Epithelial cell of esophagus (primary cell): ENCODE data around the gene DLG3.

Experiments used
- DNase-seq: peaks from one replicate; pipeline ENCODE4 v3.0.0; 2010; ENCODE audit warnings: low read depth
- H3K4me3 ChIP-seq: 2 replicates; pipeline ENCODE4 v1.5.1; 2011; ENCODE audit warnings: mild to moderate bottlenecking, low read length, control low read depth
- CTCF ChIP-seq: IDR thresholded peaks from 2 replicates; pipeline ENCODE4 v1.5.1; 2011; ENCODE audit warnings: low read depth, mild to moderate bottlenecking, low read length, control low read depth, inconsistent platforms; ENCODE audit not compliant: insufficient read depth; ENCODE audit errors: missing control alignments

DLG3 gene

DNA sequence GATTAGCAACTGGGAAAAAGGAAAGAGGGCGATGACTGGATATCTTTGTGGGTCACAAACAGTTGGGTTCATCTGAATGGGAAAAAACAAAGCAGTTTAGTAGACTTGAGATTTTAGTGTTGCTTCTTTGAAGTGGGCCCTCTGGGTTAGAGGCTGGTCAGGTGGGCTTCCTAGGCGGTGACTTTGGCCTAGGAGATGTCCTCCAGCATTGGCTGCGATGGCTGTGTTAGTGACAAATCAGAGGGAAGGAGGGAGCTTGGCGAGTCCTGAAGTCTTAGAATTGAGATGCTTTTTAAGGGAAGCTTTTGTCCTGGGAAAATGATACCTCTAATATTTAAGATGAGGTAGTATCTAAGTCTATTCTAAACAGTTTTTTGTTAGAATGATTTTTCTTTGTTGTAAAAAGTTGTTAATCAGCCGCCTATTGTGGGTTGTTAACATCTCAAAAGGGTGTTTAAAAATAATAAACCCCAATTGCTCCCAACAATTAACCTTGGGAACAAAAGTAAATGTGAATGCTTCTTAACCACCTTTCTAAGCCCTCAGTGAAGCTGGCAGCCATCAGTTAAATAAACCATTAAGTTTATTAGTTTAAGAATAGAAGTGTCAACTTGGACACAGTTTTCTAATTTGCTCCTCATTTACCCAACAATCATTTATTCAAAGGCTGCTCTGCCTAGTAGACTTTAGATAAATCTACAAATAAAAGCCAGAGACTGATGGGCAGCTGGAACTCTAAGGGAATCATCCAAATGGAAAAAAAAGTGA, 31.7 kb downstream of the DLG3 start:
- no peak overlapping the region for H3K4me3 ChIP-seq
- DNase-seq, result no peak
- TF ChIP-seq CTCF, result no peak

DNA sequence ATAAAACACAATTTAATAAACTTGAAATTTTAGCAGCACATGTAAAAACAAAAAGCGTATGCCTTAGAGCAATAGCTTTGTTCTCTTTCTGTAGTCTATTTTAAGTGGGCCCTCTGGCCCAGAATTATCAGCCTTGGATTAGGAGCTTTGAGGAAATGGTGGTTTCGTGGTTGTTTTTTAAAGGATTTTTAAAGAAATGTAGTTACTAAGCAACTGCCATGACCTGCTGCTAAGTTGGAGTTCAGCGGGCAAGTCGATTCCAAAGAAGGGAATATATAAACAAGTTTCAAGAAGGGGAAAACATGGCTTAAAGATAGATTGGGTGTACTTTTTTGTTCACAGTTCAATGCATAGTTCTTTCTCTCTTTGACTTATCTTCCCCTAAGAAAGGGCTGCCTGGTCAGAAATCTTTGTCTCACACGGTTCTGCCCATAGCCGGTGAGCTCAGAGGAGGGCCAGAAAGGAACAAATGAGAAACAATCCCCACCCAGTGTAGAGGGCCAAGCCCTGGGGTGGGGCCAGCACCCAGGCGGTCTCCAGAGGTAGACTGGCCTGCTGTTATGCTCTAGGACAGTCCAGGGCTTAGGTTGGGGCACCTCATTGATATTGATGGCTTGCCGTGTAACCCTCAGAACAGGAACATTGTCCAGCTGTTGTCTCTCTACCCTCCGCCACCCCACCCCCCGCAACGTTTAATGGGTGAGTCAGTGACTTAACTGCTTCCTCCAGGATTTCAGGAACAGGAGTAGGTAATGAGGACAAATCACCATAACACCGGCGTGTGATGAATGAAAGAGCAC, 32.5 kb downstream of the DLG3 start:
- TF ChIP-seq CTCF, result no peak
- peak overlapping the region; percentile 2 for H3K4me3 ChIP-seq
- peak; percentile 67 for DNase-seq

DNA sequence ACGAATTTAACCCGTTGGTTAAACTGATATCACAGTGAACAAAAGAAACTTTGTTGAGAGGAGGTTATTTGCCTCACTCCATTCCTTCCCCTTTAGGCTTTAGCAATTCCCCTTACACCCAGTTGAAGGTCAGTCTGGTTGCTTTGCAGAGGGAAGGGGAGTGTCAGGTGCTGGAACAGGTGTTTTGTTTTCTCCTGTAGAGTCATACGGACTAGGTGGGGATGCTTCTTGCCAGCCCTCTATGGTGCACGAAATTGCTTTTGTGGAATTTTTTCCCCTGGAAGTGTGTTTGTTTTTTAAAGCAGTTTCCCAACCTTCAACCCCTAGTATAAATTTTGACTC, 33.1 kb downstream of the DLG3 start:
- H3K4me3 ChIP-seq, result peak overlapping the region; percentile 2
- no peak for TF ChIP-seq CTCF
- no peak for DNase-seq

DNA sequence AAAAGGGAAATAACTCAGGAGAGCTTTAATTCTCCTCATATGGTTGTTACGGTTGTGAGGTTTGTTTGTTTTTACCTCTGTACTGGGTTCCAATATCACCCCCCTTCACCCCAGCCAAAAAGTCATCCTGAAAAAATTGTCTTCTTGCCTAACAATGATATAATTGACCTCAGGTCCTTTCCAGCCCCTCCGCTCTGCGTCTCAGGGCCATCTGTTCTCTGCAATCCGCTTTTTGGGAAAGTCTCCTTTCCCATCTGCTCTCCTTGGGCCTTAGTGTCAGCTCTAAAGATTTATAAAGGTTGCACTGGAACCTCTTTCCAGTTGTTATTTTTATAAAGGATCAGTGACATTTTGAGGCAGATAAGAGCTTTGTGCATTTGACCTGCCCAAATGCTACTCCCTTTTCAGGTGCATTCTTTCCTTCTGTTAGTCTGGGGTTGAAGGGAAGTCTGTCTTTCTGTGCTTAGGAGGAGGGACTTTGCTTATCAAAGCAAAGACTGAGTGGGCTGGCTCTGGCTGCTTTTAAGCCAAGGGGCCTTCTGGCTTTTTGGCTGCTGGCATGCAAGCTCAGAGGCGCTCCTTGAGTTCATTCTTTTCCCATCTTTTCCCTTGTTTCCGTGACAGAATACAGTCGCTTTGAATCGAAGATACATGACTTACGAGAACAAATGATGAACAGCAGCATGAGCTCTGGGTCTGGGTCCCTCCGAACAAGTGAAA, 34.1 kb downstream of the DLG3 start:
- H3K4me3 ChIP-seq, result no peak overlapping the region
- no peak for DNase-seq
- no peak for TF ChIP-seq CTCF

DNA sequence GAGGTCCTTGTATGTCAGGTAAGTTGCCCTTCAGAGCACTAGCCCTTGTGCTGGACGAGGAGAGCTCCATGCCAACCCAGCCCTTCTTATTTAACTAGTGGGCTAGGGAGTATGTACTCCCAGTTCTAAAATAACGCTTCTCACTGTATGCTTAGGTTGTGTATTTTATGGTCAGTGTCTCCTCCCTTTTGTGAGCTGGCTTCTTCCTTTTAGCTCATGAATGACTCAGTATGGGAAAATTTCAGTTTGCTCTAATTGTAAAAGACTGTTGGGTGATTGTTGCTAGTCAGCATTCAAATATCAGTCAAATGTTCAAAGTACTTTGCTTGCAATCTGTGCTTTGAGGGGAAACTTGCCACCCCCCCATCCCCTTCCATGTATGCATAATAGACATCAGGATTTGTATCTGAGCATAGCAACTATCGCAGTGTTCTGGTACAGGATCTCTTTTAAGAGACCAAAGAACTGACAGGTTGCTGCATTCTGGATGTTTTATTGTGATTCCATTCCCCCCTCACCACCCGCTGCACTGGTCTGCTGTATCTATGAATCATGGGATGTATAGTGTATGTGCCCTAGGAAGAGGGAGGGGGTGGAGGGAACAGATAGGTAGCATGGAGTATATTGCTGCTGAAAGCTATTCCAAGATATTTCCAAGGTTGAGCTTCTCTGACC, 34.7 kb downstream of the DLG3 start:
- TF ChIP-seq CTCF, result no peak
- no peak overlapping the region for H3K4me3 ChIP-seq
- peak; percentile 69 for DNase-seq

- TF ChIP-seq CTCF, result no peak
- DNase-seq, result peak; percentile 22
- no peak overlapping the region for H3K4me3 ChIP-seq
Measured at GRCh38 chrX:70479922-70480659, 35.5 kb downstream of the DLG3 start.
